Measurements from ENCODE around the gene MACC1. TPM values are rescaled to one million over a fixed set of nuclear protein-coding genes. Genes with fewer than 3 reads are reported as not detected.

The MACC1 gene
- total RNA-seq, 1 experiment from 2014 or later: 49.9 TPM

DNA sequence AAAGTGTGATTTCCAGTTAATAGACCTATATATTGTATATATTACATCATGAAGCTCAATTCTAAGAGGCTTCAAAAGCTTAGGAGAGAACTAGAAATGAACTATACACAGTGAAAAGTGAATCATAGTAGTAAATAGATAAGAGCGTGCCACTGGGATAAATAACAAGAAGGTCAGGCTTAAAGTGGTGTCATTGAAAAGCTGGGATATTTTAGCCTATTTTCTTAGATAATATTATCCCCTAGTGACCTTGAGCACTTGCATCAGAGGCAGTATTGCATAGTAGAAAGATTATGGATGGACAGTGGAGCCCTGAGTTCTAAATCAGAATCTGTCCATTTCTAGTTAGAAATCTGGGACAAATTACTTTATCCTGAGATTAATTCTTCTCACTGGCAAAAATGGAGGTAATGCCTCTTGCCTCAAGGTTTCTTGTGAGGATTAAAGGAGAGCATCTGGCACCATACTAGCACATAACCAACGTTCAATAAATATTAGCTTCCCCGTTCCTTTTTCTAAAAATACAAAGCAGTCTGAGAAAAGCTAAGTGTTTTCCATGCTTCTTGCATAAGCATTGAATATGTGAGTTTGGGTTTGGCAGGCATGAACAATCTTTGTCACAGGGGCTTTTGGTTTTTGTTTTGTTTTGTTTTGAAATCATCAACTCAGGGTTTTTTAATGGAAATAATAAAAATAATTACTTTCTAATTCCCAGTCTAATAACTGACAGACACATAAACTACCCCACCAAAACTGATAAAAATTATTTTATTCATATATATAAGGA is 27.3 kb upstream of the MACC1 start:
- Histone ChIP-seq H3K27ac (ENCODE audit: low read length) (no peak overlapping the region), H4K20me1 (ENCODE audit: insufficient read depth, low read depth, low read length) (no peaks in the 10 kb centered on the region), H3K9me2 (replicated peaks; ENCODE audit: insufficient read depth, low read length) (no peaks in the 10 kb centered on the region), H3K4me1 (ENCODE audit: low read length) (peaks cover 13% of the 10 kb centered on the region), H3K4me2 (ENCODE audit: low read depth, low read length, poor library complexity, severe bottlenecking) (no peak overlapping the region), H3K4me3 (ENCODE audit: low read length) (no peak overlapping the region), H2AFZ (ENCODE audit: low read length) (no peak overlapping the region), H3K9me3 (ENCODE audit: low read length) (no peaks in the 10 kb centered on the region), H3K9ac (ENCODE audit: low read length) (no peak overlapping the region), H3K36me3 (ENCODE audit: insufficient read depth, low read length) (no peaks in the 10 kb centered on the region), H3K27me3 (ENCODE audit: low read length) (no peaks in the 10 kb centered on the region), H3K79me2 (ENCODE audit: low read length) (no peaks in the 10 kb centered on the region)
- no peak for DNase-seq

- Histone ChIP-seq H3K9me2 (replicated peaks; ENCODE audit: insufficient read depth, low read length) (no peaks in the 10 kb centered on the region), H3K4me1 (ENCODE audit: low read length) (peaks cover 22% of the 10 kb centered on the region), H3K4me3 (ENCODE audit: low read length) (no peak overlapping the region), H3K36me3 (ENCODE audit: insufficient read depth, low read length) (no peaks in the 10 kb centered on the region), H3K79me2 (ENCODE audit: low read length) (no peaks in the 10 kb centered on the region), H3K9ac (ENCODE audit: low read length) (no peak overlapping the region), H4K20me1 (ENCODE audit: insufficient read depth, low read depth, low read length) (no peaks in the 10 kb centered on the region), H3K27me3 (ENCODE audit: low read length) (no peaks in the 10 kb centered on the region), H3K9me3 (ENCODE audit: low read length) (no peaks in the 10 kb centered on the region), H3K27ac (ENCODE audit: low read length) (no peak overlapping the region), H3K4me2 (ENCODE audit: low read depth, low read length, poor library complexity, severe bottlenecking) (no peak overlapping the region), H2AFZ (ENCODE audit: low read length) (peak overlapping the region; percentile 62)
- no peak for DNase-seq
These were observed 24.7 kb upstream of the MACC1 start for GRCh38 chr7:20241911-20242261.

- Histone ChIP-seq H3K36me3 (ENCODE audit: insufficient read depth, low read length) (no peaks in the 10 kb centered on the region), H3K9me2 (replicated peaks; ENCODE audit: insufficient read depth, low read length) (no peaks in the 10 kb centered on the region), H3K27me3 (ENCODE audit: low read length) (no peaks in the 10 kb centered on the region), H3K4me2 (ENCODE audit: low read depth, low read length, poor library complexity, severe bottlenecking) (no peak overlapping the region), H3K79me2 (ENCODE audit: low read length) (no peaks in the 10 kb centered on the region), H3K9ac (ENCODE audit: low read length) (no peak overlapping the region), H4K20me1 (ENCODE audit: insufficient read depth, low read depth, low read length) (no peaks in the 10 kb centered on the region), H3K9me3 (ENCODE audit: low read length) (no peaks in the 10 kb centered on the region), H3K4me3 (ENCODE audit: low read length) (no peak overlapping the region), H3K4me1 (ENCODE audit: low read length) (peaks cover 18% of the 10 kb centered on the region), H3K27ac (ENCODE audit: low read length) (no peak overlapping the region), H2AFZ (ENCODE audit: low read length) (peak overlapping the region; percentile 62)
- no peak for DNase-seq
These were observed 24.2 kb upstream of the MACC1 start for GRCh38 chr7:20241194-20241910.

- Histone ChIP-seq H3K27me3 (ENCODE audit: low read length) (no peaks in the 10 kb centered on the region), H3K36me3 (ENCODE audit: insufficient read depth, low read length) (no peaks in the 10 kb centered on the region), H3K9me2 (replicated peaks; ENCODE audit: insufficient read depth, low read length) (no peaks in the 10 kb centered on the region), H2AFZ (ENCODE audit: low read length) (peak overlapping the region; percentile 51), H3K9me3 (ENCODE audit: low read length) (no peaks in the 10 kb centered on the region), H3K79me2 (ENCODE audit: low read length) (no peaks in the 10 kb centered on the region), H3K27ac (ENCODE audit: low read length) (no peak overlapping the region), H3K9ac (ENCODE audit: low read length) (no peak overlapping the region), H3K4me3 (ENCODE audit: low read length) (no peak overlapping the region), H4K20me1 (ENCODE audit: insufficient read depth, low read depth, low read length) (no peaks in the 10 kb centered on the region), H3K4me2 (ENCODE audit: low read depth, low read length, poor library complexity, severe bottlenecking) (peak overlapping the region; percentile 1), H3K4me1 (ENCODE audit: low read length) (peaks cover 18% of the 10 kb centered on the region)
- DNase-seq: no peak
These were observed 23.1 kb upstream of the MACC1 start for GRCh38 chr7:20240080-20240926.

DNA sequence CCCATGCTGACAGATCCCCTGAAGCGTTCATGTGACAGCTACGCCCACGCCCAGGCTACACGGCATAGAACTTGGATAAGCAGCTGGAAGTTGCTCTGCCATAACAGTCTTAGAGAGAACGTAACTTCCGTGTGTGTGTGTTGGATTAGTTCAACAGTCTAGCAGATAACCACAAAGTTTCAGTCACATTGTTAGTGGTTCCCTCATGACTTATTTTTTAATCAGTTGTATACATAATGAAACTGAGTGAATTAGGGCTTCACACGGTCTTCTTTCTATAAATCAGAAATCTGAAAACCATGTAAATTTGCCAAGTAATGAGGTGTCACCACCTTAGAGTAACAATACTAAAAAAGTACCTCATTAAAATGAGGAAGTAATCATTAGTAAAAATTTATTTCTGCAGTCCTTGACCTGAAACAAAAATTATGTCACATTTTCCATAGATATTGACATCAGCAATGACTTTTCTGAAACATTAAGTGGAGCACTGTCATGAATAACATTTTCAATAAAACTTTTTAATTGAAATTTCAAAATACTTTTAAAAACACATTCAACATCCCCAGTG is 21.7 kb upstream of the MACC1 start:
- H3K4me2 ChIP-seq (ENCODE audit: low read depth, low read length, poor library complexity, severe bottlenecking): peak overlapping the region; percentile 46

GRCh38 chr7:20238194-20238753 is 21.1 kb upstream of the MACC1 start:
- H3K79me2 ChIP-seq (ENCODE audit: low read length): no peaks in the 10 kb centered on the region
- H3K4me1 ChIP-seq (ENCODE audit: low read length): peaks cover 18% of the 10 kb centered on the region
- no peaks in the 10 kb centered on the region for H3K27me3 ChIP-seq (ENCODE audit: low read length)
- peak overlapping the region; percentile 81 for H2AFZ ChIP-seq (ENCODE audit: low read length)
- no peak overlapping the region; the same call in 1 of the 2 replicates for H3K9ac ChIP-seq (ENCODE audit: low read length)
- DNase-seq: no peak
- no peaks in the 10 kb centered on the region for H4K20me1 ChIP-seq (ENCODE audit: insufficient read depth, low read depth, low read length)
- peak overlapping the region; percentile 46 for H3K4me2 ChIP-seq (ENCODE audit: low read depth, low read length, poor library complexity, severe bottlenecking)
- no peak overlapping the region for H3K4me3 ChIP-seq (ENCODE audit: low read length)
- H3K27ac ChIP-seq (ENCODE audit: low read length): no peak overlapping the region
- no peaks in the 10 kb centered on the region for H3K9me3 ChIP-seq (ENCODE audit: low read length)
- H3K9me2 ChIP-seq (replicated peaks; ENCODE audit: insufficient read depth, low read length): no peaks in the 10 kb centered on the region
- H3K36me3 ChIP-seq (ENCODE audit: insufficient read depth, low read length): no peaks in the 10 kb centered on the region

More for the DNA sequence above, 21.7 kb upstream of the MACC1 start:
- H3K79me2 ChIP-seq (ENCODE audit: low read length): no peaks in the 10 kb centered on the region
- no peak overlapping the region for H3K4me3 ChIP-seq (ENCODE audit: low read length)
- H3K27me3 ChIP-seq (ENCODE audit: low read length): no peaks in the 10 kb centered on the region
- H3K9me3 ChIP-seq (ENCODE audit: low read length): no peaks in the 10 kb centered on the region
- H3K36me3 ChIP-seq (ENCODE audit: insufficient read depth, low read length): no peaks in the 10 kb centered on the region
- H3K27ac ChIP-seq (ENCODE audit: low read length): no peak overlapping the region
- H3K9ac ChIP-seq (ENCODE audit: low read length): no peak overlapping the region; the same call in 1 of the 2 replicates
- no peaks in the 10 kb centered on the region for H3K9me2 ChIP-seq (replicated peaks; ENCODE audit: insufficient read depth, low read length)
- peaks cover 18% of the 10 kb centered on the region for H3K4me1 ChIP-seq (ENCODE audit: low read length)
- H4K20me1 ChIP-seq (ENCODE audit: insufficient read depth, low read depth, low read length): no peaks in the 10 kb centered on the region
- peak overlapping the region; percentile 81 for H2AFZ ChIP-seq (ENCODE audit: low read length)
- DNase-seq: peak; percentile 55

DNA sequence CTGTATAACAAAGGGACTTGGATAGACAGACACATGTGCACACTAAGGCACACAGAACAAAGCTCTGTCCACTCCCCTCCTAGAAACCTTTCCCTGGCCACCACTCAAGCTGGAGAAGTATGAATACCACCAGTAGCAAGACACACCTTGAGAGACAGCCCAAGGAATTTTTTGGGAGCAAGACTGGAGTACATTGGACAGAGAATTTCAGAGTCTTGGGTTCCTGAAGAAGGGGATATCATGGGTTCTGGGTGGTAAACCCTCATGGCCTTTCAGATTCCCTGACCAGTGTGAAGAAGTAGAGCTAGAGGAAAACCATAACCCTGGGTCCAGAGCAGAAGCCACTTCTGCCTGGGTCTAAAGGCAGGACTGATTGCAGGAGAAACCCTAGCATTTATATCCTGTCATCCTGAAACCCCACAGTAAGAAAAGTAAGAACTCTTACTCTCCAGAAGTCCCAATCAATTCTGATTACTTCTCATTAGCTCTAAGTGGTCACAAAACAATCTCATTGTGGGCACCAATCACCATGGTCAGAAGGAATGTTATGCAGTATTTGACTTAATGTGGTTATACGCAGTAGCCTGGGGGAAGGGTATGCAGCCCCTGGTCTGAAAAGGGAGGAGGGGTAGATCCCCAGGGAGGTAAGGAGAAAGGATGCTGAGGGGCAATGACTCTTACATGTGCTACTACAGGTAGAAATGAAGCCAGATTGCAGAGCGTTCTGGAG is 20.4 kb upstream of the MACC1 start:
- Histone ChIP-seq H3K9me3 (ENCODE audit: low read length) (no peaks in the 10 kb centered on the region), H3K4me3 (ENCODE audit: low read length) (no peak overlapping the region), H3K36me3 (ENCODE audit: insufficient read depth, low read length) (no peaks in the 10 kb centered on the region), H3K9ac (ENCODE audit: low read length) (no peak overlapping the region), H2AFZ (ENCODE audit: low read length) (peak overlapping the region; percentile 13; the same call in 1 of the 2 replicates), H3K9me2 (replicated peaks; ENCODE audit: insufficient read depth, low read length) (no peaks in the 10 kb centered on the region), H3K27ac (ENCODE audit: low read length) (no peak overlapping the region), H3K79me2 (ENCODE audit: low read length) (no peaks in the 10 kb centered on the region), H3K4me1 (ENCODE audit: low read length) (peaks cover 18% of the 10 kb centered on the region), H3K27me3 (ENCODE audit: low read length) (no peaks in the 10 kb centered on the region), H3K4me2 (ENCODE audit: low read depth, low read length, poor library complexity, severe bottlenecking) (no peak overlapping the region), H4K20me1 (ENCODE audit: insufficient read depth, low read depth, low read length) (no peaks in the 10 kb centered on the region)
- DNase-seq: no peak
